Stimulated activated CD8-positive, alpha-beta memory T cell treated with anti-CD3 and anti-CD28 coated beads, Interleukin-15, amount 100 ng/mL, for 24 hours (primary cell): Measurements from ENCODE around the gene LIMK1.
A peak's percentile ranks its signal among the peaks of the same experiment; 100 is the strongest.
"Not testable (repeated sequence)": the region's sequence is repeated elsewhere in the genome, so short reads cannot be mapped to it uniquely, and the experiment has no call there.

ENCODE experiments used
- DNase-seq: peaks from one replicate; pipeline ENCODE4 v3.0.0-alpha.2; 2020; ENCODE audit warnings: low read depth

LIMK1 gene

DNA sequence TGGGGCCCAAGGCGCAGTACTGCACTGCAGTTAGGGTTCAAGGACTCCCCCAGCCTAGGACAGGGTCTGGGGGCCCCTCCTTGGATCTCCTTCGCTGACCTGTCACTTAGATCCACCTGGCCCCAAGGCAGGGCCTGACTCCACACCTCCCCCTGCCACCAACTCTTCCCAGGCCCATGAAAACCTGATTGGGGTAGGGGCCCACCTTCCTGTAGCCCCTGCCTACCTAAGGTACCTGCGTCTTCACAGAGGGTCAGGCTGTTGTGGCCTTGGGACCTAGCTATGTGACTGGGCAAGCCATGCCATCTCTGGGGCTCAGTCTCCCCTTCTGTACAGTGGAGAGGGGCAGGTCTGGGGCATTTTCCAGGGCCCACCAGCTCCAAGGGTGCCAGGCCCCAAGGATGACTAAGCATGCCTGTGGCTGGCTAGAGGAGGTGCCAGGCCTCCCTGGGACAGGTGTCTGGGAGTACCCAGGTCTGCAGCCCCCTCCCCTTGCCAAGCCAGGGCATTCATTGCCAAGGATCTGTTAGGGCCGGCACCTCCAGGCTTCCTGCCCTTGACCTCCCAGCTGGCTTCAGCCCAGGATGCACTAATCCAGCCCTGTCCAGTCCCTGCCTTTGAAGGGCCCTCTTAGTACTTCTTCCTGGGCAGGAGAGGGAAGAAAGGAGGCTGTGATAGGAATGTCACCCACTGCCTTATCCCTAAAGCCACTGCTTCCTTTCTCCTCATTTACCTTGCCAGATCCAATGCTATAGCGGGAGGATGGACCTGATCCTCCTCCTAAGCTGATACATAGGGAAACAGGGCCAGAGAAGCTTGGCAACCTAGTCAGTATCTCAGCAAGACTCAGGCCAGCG, 1.3 kb downstream of the LIMK1 start:
- no peak for DNase-seq

DNA sequence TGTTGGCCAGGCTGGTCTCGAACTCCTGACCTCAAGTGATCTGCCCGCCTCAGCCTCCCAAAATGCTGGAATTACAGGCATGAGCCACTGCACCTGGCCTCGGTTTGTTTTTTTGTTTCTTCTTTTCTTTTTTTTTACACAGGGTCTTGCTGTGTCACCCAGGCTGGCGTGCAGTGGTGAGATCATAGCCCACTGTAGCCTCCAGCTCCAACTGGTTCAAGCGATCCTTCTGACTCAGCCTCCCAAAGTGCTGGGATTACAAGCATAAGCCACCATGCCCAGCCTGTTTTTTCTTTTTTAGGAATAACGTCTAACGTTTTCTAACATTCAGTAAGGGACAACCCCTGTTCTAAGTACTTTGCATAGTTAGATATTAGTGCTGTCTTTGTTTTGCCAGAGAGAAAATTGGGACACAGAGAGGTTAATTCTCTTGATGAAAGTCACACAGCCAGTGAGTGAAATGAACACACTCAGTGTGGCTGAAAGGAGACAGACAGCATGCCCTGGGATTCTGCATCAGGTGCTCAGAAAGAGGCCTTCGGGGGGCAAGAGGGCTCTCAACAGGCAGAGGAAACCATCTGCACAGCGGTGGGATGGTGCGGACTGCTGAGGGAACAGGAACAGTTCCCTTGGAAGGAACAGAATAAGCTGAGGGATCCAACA, 4.3 kb downstream of the LIMK1 start:
- no peak for DNase-seq

GRCh38 chr7:74092321-74092963, 8.8 kb downstream of the LIMK1 start:
- DNase-seq: no peak

DNA sequence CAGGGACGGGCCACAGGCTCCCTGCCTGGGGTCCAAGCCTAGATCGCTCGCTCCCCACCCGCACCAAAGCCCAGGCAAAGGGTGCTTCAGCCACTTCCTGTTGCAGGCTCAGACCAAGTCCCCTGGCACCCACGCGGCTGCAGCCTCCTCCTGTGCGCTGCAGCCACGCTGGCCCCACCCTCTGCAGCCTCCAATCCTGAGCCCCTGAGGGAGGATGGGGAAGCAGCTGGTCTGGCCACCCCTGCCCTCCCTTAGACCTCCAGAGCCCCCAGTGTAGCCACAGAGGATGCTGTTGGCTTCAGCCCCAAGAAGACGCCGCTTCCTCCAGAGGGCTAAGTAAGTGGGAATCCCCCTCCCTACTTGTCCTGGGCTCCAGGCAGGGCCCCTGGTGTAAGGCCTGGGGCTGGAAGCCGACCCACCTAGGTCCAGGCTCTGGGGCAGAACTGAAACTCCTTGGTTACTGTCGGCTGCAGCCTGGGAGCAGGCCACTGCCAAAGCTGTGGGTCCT, 9.4 kb downstream of the LIMK1 start:
- DNase-seq: no peak

DNA sequence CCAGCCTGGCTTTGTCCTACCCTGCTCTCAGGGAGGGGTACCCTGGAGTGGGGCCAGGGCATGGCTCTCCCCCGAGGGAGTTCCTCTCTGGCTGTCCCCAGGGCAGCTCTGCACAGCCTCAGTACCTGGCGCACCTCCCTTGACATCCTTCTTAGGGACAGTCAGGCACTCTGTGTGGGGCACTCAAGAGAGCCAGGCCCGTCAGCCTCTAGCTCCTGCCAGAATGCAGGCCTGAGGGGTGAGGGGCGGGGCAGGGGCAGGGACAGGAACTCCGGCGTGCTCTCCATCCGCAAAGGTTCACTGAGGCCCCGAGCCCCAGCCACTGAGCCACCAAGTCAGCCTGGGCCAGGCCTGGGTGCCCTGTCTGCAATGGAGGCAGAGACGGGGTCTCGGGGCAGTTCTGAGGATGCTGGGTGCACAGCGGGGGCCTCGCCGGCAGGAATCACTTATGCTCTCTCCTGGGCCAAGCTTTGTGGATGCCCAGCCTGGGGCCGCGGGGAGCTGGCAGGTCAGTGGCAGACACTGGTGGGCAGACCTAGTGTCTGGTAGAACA, 10.1 kb downstream of the LIMK1 start:
- no peak for DNase-seq

GRCh38 chr7:74094224-74095101, 10.9 kb downstream of the LIMK1 start:
- peak; percentile 37 for DNase-seq

DNA sequence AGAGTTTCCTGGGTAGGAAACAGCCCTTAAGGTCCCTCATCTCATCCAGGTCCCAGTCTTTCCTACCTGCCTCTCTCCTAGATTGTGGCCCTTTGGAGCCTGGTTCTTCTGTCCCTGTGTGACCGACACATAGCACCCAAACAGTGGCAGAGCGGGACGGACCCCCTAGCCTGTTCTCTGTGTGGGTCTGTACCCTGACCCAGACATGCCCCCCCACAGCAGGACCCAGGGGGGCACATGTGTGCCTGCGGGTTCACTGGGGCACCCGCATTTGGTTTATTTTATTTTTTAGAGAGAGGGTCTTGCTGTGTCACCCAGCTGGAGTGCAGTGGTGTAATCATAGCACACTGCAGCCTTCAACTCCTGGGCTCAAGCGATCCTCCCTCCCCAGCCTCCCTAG, 11.5 kb downstream of the LIMK1 start:
- no peak for DNase-seq

GRCh38 chr7:74097937-74098614, 14.5 kb downstream of the LIMK1 start:
- DNase-seq: no peak

DNA sequence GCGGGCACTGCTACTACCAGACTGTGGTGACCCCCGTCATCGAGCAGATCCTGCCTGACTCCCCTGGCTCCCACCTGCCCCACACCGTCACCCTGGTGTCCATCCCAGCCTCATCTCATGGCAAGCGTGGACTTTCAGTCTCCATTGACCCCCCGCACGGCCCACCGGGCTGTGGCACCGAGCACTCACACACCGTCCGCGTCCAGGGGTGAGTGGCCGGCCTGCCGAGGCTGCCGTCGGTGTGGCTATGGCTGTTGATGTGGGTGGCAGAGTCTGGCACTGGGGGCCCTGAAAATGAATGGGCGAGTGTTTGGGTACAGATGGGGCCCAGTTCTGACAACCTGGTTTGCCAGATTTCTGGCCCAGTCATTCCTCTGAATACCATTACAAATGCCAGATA, 15.4 kb downstream of the LIMK1 start:
- DNase-seq: no peak

GRCh38 chr7:74101061-74101681, 17.6 kb downstream of the LIMK1 start:
- no peak for DNase-seq

GRCh38 chr7:74103219-74103772, 19.7 kb downstream of the LIMK1 start:
- DNase-seq: no peak

- DNase-seq: no peak
These were observed 21.1 kb downstream of the LIMK1 start for GRCh38 chr7:74104702-74105101.

DNA sequence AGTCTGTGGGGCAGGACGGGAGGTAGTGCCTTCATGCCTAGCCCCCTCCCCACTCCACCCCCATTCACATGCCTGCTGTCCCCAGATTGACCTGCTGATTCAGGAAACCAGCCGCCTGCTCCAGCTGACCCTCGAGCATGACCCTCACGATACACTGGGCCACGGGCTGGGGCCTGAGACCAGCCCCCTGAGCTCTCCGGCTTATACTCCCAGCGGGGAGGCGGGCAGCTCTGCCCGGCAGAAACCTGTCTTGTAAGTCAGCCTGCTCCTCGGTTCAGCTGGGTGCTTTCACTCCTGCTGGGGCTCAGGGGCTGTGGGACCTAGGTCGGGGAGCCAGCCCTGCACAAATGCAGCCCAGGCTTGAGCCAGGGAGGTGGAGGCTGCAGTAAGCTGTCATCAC, 22.4 kb downstream of the LIMK1 start:
- DNase-seq: no peak

GRCh38 chr7:74106846-74107245, 23.2 kb downstream of the LIMK1 start:
- DNase-seq: no peak

- no peak for DNase-seq
These were observed 31.7 kb downstream of the LIMK1 start for GRCh38 chr7:74115326-74115725.

- no peak for DNase-seq
These were observed 32.8 kb downstream of the LIMK1 start for GRCh38 chr7:74116356-74116755.

GRCh38 chr7:74119831-74120230, 36.2 kb downstream of the LIMK1 start:
- no peak for DNase-seq

GRCh38 chr7:74121401-74122249, 38.0 kb downstream of the LIMK1 start:
- DNase-seq: no peak

- DNase-seq: not testable (repeated sequence)
These were observed 40.3 kb downstream of the LIMK1 start for GRCh38 chr7:74123892-74124291.
